ENCODE measurements around the gene MFAP4.

- TF ChIP-seq CTCF (IDR thresholded peaks at IDR 0.05; ENCODE audit: poor library complexity) (no peak), EZH2 (IDR thresholded peaks at IDR 0.05; ENCODE audit: borderline replicate concordance) (no peak)
These were observed 29.2 kb downstream of the MFAP4 start for GRCh38 chr17:19357761-19358160.
